CD4-positive, alpha-beta T cell treated with Interleukin-10 for 1 hour (primary cell): ENCODE results near the gene UGGT1.
"Not testable (repeated sequence)": the region's sequence is repeated elsewhere in the genome, so short reads cannot be mapped to it uniquely, and the experiment has no call there.

Source experiments
- DNase-seq: peaks from one replicate; pipeline ENCODE4 v3.0.0-alpha.2; 2020

The UGGT1 gene

GRCh38 chr2:128178149-128178649 lies 87.2 kb downstream of the UGGT1 start:
- DNase-seq = no peak

GRCh38 chr2:128178650-128179460 lies 87.9 kb downstream of the UGGT1 start:
- peak; percentile 56 for DNase-seq

DNA sequence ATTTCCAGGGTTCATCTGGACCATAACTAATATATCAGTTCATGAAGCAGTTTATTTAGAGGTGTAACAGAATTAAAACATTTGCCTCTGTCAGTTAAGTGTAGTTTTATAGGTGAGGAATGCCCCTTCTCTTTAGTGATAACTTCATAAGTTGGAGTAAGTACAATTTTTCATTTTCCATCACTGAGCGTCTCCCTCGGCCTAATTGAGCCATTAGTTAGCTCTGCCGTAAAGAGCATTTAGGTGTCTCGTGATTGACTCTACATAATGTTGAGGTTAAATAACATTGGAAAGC lies 88.4 kb downstream of the UGGT1 start:
- DNase-seq = no peak

DNA sequence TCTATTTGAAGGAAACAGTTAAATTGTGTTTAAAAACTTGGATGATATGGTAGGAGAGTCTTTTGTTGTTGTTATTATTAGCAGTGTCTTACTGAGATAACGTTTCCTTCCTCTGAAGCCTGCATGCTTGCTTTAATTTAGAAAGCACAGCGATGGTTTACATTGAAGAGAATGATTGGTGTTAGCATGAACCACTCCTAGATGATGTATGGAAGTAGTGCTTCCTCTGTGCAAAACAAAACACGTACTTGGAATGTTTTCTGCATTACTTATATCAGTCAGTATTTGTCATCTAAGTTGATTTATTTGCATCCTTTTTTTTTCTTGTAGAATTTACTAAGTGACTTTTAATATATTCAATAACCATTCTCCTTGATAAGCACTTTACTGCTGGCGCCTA lies 89.0 kb downstream of the UGGT1 start:
- DNase-seq = no peak

- DNase-seq = no peak
Observed at GRCh38 chr2:128185576-128185975, 94.6 kb downstream of the UGGT1 start.

DNA sequence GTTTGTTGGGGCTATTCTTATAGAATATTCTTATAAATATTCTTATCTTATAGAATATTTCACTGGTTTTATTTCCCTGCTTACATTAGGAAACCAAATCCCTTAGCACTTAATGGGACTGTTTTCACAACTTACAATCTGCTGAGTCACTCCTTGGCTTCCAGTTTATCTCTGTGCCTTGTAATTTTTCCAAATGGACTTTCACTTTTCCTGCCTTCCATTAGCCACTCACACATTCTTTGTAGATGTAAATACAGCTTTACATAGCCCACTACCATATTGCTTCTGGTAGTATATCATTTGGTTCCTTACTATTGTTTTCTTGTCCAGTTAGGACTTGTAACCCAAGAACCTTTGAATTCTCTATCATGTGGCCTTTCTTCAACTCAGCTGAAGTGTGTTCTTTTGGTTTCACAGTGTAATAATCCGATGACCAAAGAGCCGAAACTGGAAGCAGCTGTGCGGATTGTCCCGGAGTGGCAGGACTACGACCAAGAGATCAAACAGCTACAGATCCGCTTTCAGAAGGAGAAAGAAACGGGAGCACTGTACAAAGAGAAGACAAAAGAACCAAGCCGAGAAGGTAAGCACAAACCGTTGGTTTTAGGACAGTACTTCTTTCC lies 96.1 kb downstream of the UGGT1 start:
- no peak for DNase-seq

DNA sequence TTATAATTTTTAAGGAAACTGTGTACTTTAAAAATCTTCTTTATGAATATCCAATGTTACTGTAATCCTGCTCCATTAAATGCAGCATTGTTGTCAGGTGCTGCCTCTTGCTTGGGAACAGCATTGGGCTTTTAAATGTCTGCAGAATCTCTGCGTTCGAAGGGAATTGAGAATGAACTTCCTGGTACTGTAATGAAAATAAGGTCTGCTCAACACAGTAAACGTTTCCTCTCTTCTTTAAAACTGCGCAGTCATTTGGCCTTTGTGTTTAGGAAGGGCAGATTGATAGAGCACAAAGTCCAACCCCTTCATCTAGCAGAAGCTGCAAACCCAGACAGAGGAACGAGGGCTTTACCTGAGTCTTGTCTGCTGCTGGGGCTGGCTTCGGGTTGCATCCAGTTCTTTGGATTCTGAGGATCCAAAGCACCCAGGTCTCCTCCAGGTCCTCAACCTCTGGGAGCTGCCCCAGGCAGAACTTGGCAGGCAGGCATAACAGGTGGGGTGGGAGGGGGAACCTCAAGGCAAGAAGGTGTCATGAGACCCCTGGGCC lies 104.5 kb downstream of the UGGT1 start:
- DNase-seq = no peak

DNA sequence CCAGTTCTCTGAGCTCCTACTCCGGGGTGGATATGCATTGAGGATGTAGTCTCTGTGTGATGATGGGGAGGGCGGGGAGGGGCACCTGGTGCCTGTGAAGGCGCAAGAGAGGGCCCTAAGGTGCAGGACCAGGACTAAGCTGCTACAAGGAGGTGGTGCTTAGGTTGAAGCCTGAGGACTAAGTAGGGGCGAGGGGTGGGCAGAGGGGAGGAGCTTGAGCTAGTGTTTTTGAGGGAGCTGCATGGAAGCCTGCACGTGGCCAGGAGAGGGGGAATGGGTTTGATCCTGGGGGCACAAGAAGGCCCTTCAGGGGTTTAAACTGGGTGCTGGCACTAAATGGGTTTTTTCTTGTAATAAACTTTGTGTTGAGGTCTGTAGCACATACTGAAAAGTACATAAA lies 105.0 kb downstream of the UGGT1 start:
- DNase-seq = no peak

- no peak for DNase-seq
Observed at GRCh38 chr2:128196471-128196931, 105.5 kb downstream of the UGGT1 start.

GRCh38 chr2:128197059-128197458 lies 106.1 kb downstream of the UGGT1 start:
- no peak for DNase-seq

DNA sequence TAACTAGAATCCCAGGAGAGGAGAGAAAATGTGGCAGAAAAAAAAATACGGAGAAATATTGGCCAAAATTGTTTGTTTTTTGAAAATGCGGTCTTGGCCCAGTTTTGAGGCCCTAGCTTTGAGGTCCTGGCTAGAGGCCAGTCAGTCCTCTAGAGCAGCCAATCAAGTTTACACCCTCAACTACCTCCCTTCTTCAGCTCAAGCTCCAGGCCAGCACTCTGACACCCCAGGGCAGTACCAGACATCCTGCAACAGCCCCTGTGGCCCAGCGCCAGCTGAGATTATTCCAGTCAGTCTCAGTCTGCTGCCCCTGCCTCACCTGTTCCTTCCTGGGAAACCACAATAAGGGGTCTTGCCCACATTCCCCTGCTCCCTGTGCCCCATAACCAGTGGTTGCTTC lies 107.7 kb downstream of the UGGT1 start:
- DNase-seq = no peak

- no peak for DNase-seq
Observed at GRCh38 chr2:128199141-128199540, 108.1 kb downstream of the UGGT1 start.

- DNase-seq = no peak
Observed at GRCh38 chr2:128202791-128203190, 111.8 kb downstream of the UGGT1 start.

GRCh38 chr2:128206245-128206644 lies 115.2 kb downstream of the UGGT1 start:
- DNase-seq = no peak

DNA sequence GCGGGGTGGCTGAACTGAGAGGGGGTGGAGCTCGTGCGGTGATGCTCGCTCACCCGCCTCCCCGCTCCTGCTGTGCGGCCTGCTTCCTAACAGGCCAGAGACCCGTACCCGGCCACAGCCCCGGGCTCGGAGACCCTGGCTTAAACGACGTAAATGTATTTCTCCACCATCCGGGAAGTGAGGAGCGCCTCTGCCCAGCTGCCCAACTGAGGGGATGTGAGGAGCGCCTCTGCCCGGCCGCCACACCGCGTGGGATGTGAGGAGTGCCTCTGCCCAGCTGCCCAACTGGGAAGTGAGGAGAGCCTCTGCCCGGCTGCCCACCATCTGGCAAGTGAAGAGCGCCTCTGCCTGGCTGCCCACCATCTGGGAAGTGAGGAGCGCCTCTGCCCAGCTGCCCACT lies 117.0 kb downstream of the UGGT1 start:
- DNase-seq = no peak

DNA sequence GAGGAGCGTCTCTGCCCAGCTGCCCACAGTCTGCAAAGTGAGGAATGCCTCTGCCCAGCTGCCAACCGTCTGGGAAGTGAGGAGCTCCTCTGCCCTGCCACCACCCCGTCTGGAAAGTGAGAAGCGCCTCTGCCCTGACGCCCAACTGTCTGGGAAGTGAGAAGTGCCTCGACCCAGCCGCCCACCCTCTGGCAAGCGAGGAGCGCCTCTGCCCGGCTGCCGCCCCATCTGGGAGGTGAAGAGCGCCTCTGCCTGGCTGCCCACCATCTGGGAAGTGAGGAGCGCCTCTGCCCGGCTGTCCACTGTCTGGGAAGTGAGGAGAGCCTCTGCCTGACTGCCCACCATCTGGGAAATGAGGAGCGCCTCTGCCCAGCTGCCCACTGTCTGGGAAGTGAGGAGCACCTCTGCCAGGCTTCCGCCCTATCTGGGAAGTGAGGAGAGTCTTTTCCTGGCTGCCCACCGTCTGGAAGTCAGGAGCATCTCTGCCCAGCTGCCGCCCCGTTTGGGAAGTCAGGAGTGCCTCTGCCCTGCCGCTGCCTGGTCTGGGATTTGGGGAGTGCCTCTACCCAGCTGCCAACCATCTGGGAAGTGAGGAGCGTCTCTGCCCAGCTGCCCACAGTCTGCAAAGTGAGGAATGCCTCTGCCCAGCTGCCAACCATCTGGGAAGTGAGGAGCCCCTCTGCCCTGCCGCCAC lies 117.8 kb downstream of the UGGT1 start:
- DNase-seq = not testable (repeated sequence)

- no peak for DNase-seq
Observed at GRCh38 chr2:128214251-128214650, 123.3 kb downstream of the UGGT1 start.

GRCh38 chr2:128214866-128215460 lies 124.0 kb downstream of the UGGT1 start:
- DNase-seq = no peak

GRCh38 chr2:128215897-128216642 lies 125.1 kb downstream of the UGGT1 start:
- DNase-seq = no peak

DNA sequence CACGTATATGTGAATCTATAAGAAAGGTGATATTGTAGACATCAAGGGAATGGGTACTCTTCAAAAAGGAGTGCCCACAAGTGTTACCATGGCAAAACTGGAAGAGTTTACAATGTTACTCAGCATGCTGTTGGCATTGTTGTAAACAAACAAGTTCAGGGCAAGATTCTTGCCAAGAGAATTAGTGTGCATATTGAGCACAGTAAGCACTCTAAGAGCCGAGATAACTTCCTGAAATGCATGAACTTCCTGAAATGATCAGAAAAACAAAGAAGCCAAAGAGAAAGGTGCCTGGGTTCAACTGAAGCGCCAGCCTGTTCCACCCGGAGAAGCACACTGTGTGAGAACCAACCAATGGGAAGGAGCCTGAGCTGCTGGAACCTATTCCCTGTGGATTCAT lies 126.7 kb downstream of the UGGT1 start:
- DNase-seq = no peak

- no peak for DNase-seq
Observed at GRCh38 chr2:128219891-128220290, 128.9 kb downstream of the UGGT1 start.

DNA sequence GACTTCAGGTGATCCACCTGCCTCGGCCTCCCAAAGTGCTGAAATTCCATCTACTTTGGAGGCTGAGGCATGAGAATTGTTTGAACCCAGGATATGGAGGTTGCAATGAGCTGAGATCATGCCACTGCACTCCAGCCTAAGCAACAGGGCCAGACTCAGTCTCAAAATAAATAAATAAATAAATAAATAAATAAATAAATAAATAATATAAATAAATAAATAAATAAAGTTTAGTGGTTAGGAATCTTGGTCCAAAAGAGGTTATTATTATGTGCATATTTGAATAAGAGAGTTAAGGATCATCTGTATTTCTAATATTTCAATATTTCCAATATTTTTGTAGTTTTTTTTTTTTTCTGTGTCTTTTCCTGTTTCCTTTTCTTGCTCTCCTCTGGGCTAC lies 136.9 kb downstream of the UGGT1 start:
- no peak for DNase-seq
